GM21423 (cell line): Measurements from ENCODE around the gene PTCH2.
"Not testable (repeated sequence)": the region's sequence is repeated elsewhere in the genome, so short reads cannot be mapped to it uniquely, and the experiment has no call there.

Source experiments
- ATAC-seq: cut with Tn5 transposase; IDR thresholded peaks from one replicate; pipeline ENCODE4 v1.9.1; 2021; ENCODE audit warnings: mild to moderate bottlenecking, moderate library complexity; ENCODE audit not compliant: unreplicated experiment

PTCH2 gene

DNA sequence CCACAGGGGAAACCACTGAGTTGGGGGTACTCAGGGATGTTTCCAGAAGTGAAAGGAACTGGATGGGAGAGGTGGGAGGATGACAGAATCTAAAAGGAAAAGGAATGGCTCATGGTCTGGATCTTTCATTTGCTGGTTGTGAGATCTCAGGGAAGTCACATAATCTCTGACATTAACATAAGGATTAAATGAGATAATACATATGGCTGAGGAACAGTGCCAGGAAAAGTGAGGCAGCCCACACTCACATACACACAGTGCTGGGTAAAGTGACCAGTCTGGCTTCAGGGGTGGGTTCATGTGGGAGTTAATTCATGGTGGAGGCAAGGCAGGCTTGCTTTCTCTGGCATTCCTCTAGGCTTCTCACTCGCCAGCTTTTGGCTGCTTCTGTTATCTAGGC lies 3.9 kb upstream of the PTCH2 start:
- no peak for ATAC-seq

DNA sequence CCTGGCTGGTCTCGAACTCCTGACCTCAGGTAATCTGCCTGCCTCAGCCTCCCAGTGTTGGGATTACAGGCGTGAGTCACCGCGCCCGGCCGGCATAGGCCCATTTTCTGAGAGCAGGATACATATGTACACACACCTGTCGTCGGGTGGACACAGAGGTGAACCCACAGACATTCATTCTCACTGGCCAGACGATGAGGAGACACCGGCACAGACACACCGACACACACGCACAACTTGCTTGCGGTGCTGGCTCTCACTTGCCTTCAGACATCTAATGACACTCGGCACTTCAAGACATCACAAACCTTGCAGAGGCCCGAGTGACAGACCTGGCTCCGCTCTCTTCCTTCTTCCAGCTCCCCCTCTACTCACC lies 579 bp downstream of the PTCH2 start:
- ATAC-seq: no peak

DNA sequence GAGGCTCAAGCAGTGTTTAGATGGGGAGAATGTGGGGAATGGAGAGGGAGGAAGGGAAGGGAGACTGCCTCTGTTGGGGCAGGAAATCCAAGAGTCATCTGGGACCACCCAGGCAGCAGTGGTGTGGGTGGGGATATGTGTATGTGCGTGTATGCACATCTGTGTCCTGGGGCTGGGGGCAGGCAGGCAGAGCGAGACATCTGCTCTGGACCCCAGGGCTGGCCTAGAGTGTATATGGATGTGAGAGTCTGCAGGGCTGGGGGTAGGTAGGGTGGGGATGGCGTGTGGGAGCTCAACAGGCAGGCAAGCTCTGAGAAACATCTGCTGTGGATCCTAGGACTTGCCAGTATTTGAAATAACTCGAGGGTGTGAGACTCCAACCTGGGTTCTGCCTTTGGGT lies 3.5 kb downstream of the PTCH2 start:
- ATAC-seq: no peak

DNA sequence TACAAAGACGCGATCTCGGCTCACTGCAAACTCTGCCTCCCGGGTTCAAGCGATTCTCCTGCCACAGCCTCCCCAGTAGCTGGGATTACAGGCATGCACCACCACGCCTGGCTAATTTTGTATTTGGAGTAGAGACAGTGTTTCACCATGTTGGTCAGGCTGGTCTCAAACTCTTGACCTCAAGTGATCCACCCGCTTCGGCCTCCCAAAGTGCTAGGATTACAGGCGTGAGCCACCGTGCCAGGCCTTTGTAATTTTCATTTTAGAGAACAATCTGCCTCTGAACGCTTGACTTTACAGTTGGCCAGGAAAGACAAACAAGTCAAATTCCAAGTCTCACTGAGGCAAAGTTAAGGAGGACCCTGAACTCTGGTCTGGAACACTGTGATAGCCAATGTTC lies 4.8 kb downstream of the PTCH2 start:
- ATAC-seq: not testable (repeated sequence)

DNA sequence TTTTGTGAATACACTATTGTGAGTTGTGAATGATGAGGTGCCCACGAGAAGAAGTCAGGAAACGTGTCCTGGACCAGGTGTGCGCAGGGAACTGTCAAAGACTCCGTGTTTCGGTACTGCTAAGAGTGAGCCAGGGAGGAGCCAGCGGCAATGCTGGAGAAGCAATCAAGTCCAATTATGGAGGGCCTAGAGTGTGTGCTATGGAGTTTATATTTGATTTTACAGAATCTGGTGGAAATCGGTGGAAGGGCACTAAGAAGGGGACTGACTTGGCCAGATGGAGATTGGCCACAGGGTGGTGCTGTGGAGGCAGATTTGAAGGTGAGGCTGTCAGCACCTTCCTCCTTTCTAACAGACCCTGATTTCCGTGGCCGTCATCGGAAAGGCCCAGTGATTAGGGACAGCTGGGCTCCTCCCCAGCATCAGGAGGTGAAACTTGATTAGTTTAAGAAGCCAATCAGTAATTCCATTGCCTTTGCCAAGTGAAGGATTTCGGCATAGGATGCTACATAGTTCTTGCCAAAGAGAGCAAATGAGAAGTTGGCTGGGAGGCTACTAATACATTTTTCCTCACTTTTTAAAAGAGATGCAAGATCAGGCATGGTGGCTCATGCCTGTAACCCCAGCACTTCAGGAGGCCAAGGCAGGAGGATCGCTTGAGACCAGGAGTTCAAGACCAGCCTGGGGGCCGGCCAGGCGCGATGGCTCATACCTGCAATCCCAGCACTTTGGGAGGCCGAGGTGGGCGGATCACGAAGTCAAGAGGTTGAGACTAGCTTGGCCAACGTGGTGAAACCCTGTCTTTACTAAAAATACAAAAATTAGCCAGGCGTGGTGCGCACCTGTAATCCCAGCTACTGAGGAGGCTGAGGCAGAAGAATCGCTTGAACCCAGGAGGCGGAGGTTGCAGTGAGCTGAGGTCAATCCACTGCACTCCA lies 7.0 kb downstream of the PTCH2 start:
- no peak for ATAC-seq

DNA sequence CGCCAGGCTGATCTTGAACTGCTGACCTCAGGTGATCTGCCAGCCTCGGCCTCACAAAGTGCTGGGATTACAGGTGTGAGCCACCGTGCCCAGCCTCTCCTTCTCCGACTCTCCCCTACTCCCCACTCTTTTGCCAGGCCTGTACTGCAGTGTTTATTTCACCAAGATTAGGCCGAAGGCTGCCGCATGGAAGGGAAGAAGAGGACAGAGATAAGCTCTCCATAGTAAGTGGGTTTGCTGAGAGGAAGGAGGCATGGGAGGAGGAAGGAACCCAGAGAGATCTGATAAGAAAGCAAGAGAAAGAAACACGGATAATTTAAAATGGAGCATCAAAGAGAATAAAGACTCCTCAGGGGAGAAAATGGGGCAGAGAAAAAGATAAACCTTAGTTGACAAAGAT lies 8.7 kb downstream of the PTCH2 start:
- no peak for ATAC-seq

DNA sequence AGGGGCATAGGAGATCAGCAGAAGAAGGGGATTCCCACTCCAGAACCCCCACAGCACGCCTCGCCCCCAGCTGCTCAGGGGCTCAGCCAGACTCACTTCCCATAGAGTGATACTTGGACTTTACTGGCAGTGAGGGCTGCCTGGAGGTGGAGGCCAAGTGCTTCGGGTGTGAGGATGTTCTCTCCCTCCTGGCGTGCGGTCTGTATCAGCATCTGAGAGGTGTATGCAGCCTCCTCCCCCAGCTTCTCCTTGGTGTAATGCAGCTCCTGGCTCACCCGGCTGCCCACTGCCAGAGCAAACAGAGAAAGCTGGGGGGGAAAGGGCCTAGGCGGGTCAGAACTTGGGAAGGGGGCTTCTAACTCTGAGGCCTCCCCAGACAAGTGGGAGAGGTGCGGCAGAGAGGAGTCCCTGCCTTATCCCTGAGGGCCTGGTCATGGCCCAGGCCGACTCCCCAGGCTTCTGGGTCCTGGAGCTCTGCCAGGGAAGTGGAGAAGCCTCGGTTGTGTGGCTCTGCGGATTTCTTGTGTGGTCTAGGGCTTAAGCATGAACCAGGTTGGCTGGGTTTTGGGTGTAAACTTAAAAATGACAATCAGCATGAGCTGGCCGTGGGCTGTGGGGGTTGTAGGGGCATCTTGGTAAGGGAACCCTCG lies 10.9 kb downstream of the PTCH2 start:
- ATAC-seq: no peak

DNA sequence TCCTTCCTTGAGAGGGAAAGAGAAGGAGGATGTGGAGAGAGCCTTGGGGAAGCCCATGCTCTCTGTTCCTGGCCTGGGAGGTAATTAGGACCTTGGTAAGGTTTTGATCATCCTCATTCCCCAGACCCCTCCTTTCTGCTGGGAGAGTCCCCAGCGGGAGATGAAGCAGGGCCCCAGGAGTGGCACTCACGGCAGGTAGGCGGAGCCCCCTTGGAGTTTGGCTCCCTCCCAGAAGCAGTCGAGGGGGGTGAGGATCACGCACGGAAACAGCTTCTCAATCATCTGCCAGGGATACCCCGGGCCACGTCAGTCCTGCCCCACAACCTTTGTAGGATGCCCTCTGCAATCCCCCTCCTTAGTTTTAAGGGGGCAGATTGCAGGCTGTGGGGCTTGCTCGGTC lies 11.5 kb downstream of the PTCH2 start:
- no peak for ATAC-seq

DNA sequence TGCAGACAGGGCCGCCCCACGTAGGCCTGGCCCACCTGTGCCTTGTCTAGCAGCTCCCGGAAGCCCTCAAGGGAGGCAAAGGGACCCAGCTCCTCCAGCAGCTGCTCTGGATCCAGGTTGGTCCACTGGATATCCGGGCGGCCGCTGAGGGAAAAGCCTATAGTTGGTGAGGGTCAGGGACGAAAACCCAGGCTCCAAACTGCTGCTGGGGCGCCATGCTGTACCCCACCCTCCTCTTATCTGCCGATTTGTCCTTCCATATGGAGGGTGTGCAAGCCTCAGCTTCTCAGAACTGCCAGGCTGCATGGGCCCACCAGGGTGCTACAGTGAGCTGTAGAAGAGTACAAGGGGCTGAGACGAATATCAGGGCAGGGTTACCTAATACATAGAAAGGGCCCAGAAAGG lies 12.2 kb downstream of the PTCH2 start:
- ATAC-seq: no peak

DNA sequence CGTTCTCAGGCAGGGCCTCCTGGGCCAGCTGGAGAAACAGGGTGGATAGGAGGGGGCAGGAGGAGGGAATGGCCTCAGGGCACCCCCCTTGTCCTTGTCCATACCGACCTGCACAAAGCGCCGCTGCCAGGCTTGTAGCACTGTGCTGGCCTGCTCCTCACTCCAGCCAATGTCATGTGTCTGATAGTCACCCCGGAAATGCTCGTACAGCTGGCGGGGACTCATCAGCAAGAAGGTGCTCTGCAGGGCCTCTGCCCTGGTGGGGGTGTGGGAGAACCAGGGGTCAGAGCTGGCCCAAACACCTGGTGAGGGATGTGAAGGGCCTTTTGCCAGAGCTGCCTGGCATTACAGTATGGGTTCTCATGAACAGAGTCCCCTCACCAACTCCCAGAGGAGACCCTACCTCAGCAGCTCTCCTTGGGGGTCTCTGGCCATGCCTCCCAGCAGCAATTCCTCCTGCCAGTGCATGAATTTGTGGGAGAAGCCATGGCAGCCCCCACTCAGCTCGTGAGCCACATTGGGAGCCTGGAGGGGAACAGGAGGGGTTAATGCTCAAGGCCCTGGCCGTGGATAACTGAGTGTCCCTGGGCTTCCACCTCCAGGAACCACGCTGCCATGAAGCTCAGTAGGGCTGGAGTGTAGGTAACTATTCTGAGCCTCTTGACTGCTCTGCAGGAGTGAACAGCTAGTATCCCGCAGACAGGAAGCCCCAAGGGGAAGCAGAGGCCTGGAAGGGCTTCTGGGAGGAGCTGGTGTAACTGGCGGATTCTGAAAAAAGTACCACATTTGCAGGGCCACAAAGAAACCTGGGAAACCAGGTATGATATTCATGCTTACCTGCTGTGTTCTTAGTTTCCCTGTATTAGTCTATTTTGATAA lies 13.3 kb downstream of the PTCH2 start:
- ATAC-seq: no peak

DNA sequence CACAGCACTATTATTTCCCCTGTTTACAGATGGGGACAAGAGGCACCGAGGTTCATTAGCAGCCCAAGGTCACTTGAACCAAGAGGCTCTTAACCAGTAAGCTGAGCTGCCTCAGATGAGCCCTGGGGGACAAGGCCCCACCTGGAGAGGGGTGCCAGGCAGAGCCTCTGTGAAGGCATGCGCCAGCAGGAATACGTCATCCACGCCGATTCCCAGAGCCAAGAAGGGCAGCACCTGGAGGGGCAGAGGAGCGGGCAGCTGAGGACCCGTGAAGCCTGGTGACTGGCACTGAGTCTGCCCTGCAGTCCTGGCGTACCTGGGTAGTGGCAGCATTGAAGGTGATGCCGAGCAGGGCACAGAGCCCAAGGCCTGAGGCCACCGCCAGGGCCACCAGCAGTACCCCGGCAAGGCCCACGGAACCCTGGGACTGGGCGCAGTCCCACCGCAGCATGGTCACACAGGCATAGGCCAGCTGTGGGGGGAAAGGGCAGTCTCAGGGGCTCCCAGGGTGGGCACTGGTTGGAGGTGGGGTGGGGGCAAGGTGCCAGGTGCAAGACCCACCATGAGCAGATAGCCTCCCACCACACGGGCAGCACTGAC lies 14.1 kb downstream of the PTCH2 start:
- ATAC-seq: no peak

DNA sequence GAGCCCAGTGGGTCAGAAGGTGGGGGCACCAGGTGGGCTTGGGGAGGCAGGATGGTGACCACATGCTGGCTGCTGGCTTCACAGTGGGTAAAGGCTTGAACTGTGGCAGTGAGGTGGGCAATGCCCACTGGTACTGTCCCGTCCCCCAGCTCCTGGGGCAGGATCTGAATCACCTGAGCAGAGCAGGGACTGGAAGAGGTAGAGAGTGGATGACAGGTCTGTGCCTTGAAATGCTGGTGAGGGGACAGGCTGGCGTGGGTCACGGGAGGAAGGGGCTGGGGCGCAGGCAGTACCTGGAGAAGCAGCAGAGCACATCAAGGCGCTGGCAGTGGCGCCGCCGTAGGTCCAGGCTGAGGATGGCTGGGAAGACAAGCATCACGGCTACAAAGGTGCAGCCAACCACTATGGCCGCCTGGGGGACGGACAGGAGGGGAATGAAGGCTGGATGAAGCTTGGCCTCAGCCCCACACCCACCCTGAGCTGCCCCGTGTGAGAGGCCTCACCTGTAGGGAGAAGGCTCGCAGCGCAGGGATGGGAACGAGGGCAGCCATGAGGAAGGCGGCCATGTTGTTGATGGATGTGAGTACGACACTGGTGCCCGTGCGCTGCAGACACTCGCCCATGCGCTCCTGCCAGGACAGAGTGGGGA lies 14.9 kb downstream of the PTCH2 start:
- ATAC-seq: no peak

DNA sequence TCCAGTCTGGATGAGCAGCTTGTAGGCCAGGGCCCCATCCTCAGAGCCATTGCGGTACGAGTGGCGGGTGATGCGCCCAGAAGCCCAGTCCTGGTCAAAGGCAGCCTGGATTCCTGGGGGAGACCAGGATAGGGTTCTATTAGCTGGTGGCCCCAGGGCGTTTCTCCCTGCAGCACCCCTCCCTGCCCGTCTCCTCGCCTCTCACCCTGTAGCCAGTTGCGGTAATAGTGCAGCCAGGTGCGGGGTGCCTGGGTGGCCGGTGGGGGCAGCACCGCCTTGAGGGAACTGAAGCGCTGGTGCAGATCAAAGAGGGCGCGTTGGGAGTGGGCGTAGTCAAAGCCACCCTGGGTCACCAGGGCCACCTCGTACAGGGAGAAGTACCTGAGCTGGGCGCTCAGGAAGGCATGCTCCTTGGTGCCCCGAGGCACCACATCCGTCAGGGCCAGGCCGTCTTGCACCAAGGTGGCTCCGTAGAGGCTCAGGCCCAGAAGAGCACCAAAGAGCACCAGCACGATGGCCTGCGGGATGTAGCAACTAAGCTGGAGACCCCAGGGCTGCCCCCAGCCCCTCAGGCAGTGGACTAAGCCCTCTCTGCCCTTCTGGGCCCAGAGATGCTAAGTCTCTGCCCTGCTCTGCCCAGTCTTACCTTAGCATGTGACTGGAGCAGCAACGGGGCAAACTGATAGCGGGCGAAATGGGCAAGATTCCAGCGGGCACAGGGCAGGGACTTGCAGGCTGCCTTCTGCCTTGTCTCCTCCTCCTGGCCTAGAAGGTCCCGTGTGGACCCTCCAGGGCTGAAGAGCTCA lies 15.7 kb downstream of the PTCH2 start:
- ATAC-seq: no peak

DNA sequence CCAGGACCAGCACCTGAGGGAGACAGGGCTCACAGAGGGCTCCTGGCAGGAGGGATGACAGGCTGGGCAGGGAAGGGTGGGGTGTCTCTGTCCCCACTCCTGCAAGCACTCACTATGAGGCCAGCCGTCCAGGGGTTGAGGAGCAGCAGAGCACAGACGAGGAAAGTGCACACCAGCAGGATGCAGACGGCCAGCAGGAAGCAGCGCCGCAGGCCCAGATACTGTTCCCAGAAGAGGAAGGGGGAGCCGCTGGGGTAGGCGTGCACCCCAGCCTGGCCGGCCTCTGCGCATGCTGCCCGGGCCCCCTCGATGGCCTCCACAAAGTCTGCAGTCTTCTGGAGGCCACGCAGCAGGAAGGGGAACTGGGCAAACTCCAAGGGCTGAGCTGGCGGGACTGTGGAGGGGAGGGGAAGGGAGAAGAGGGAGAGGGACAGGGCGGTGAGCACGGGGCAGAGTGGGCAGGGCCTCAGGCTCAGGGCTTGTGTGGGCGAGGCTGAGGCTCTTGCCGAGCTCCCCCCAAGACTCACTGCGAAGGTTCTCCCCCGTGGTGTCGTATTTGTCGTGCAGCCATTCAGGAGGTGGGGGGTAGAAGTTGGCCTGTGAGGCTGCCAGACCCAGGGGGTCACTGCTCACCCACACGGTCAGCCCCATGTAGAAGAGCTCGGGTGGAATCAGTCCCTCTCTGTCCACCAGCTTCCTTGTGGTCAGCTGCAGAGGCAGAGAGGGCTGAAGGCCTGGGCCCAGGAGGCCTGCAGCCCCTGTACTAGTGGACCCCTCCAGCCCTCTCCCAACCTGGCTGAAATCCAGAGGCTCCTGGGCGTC lies 16.5 kb downstream of the PTCH2 start:
- no peak for ATAC-seq

DNA sequence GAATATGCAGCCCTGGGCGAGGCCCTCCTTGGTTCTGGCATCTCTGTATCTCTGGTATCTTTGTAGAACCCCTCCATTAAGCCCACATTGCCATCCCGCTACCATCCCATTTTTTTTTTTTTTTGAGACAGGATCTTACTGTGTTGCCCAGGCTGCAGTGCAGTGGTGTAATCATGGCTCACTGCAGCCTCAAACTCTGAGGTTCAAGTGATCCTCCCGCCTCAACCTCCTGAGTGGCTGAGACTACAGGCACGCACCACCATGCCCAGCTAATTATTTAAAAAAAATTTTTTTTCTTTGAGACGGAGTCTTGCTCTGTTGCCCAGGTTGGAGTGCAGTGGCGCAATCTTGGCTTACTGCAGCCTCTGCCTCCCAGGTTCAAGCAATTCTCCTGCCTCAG lies 18.7 kb downstream of the PTCH2 start:
- not testable (repeated sequence) for ATAC-seq

DNA sequence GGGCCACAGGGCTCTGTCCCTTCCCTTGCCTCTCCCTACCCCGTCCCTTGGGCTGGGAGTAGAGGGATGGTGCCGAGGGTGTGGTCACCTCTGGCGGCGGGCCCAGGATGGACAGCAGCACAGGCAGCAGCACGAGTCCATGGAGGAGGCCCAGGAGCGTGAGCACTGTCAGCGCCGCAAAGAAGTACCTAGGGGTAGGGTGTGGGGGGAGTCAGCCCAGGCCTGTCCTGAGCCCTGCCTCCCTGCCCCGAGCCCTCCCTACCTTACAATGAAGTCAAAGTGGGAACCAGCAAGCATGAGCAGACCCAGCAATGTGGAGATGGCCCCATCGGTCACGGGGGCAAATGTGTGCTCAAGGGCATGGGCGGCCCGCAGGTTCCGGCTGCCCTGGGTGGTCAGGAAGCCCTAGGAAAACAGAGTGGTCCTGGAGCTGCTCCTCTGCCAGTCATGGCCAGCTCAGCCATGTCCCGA lies 20.0 kb downstream of the PTCH2 start:
- ATAC-seq: no peak

DNA sequence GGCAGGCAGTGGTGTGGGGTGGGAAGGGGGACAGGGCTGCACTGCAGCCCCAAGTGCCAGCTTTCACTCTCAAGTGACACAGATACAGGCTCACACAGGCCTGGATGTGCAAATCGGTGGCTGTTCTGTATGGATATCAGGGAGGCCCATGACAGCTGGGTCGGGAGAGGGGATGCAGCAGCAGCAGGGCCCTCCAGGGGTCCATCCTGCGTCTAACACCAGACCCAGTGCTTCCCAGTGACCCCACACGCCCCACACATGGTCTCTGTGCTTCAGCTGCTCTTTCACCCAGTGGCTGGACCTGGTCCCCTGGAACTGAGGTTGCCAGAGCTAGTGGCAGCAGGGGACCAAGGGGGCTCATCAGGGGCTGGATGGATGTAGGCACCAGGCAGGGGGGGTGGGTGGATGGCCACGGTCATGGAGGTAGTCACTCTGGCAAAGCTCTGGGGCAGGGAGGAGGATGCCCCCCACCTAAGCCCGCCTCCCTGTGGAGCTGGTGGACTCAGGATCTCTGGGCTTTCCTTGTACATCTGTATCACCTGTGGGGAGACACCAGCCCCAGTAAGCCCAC lies 20.8 kb downstream of the PTCH2 start:
- ATAC-seq: no peak

DNA sequence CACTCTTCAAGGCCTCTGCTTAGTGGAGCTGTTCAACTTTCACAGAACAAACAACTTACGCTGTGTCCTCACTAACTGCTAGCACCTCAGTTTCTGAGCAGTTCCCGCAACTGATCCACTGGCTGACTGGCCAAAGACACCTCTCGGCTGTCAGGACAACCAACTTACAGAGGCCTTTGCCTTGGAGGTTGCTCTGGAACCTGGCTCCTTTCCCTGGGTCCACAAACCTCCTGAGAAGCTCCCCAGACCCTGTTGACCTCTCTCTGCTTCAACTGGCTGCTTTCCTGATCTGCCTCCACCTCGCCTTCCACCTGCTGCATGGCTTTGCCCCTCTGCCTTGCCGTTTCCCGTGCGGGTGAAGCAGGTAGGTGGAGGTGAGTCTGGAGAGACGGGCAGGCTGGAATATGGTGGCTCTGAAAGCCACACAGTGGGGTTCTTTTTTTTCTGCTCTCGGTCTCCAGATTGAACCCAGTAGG lies 21.8 kb downstream of the PTCH2 start:
- no peak for ATAC-seq
